Keratinocyte (primary cell): ENCODE measurements around the gene MRPL53. TPM values are rescaled to one million over a fixed set of nuclear protein-coding genes. Genes with fewer than 3 reads are reported as not detected.

ENCODE experiments used
- DNase-seq: peaks from one replicate; pipeline ENCODE4 v3.0.0-alpha.2; 2011; ENCODE audit warnings: low read depth, missing footprints, low spot score
- FAIRE-seq: peaks from 2 replicates; lab custom pipeline; 2011; peaks lifted over from hg19 to GRCh38; lab: Jason Lieb, UNC
- H2AFZ ChIP-seq: 2 replicates; pipeline ENCODE4 v1.6.0; 2012; ENCODE audit warnings: low read length, control low read depth, inconsistent platforms; ENCODE audit not compliant: control insufficient read depth
- H3K27ac ChIP-seq: 2 replicates; pipeline ENCODE4 v1.5.1; 2011; ENCODE audit warnings: low read length; ENCODE audit not compliant: control insufficient read depth, insufficient read depth
- H3K27me3 ChIP-seq: 3 replicates; pipeline ENCODE4 v1.6.0; 2011; ENCODE audit warnings: low read length; ENCODE audit not compliant: control insufficient read depth, insufficient read depth; ENCODE audit errors: extremely low read depth
- H3K36me3 ChIP-seq, 2 experiments: 2 replicates in 1 of 2; 3 replicates in 1 of 2; pipeline ENCODE4 v1.5.1; 2011; ENCODE audit warnings: low read length in 2 of 2, mild to moderate bottlenecking in 1 of 2; ENCODE audit not compliant: control insufficient read depth in 2 of 2, insufficient read depth in 2 of 2; ENCODE audit errors: extremely low read depth in 1 of 2
- H3K4me1 ChIP-seq: 3 replicates; pipeline ENCODE4 v1.5.1; 2011; ENCODE audit warnings: low read length; ENCODE audit not compliant: control insufficient read depth, insufficient read depth; ENCODE audit errors: extremely low read depth
- H3K4me2 ChIP-seq: 3 replicates; pipeline ENCODE4 v1.6.0; 2011; ENCODE audit warnings: low read depth, low read length; ENCODE audit not compliant: control insufficient read depth, insufficient read depth; ENCODE audit errors: extremely low read depth
- H3K4me3 ChIP-seq, 3 experiments: fragments of 200-600 bp in 1 of 3; sonication (generic) in 1 of 3; 2 replicates in 2 of 3; 3 replicates in 1 of 3; pipeline ENCODE4 v1.5.1; 2011 to 2016; ENCODE audit warnings: low read length in 3 of 3, mild to moderate bottlenecking in 3 of 3, control low read depth in 2 of 3, inconsistent platforms in 1 of 3, low read depth in 1 of 3, mixed read lengths in 1 of 3, mixed run types in 1 of 3, moderate library complexity in 1 of 3; ENCODE audit not compliant: control insufficient read depth in 2 of 3, insufficient read depth in 2 of 3; ENCODE audit errors: extremely low read depth in 1 of 3
- H3K79me2 ChIP-seq: 2 replicates; pipeline ENCODE4 v1.6.0; 2012; ENCODE audit warnings: low read length; ENCODE audit not compliant: control insufficient read depth, insufficient read depth
- H3K9ac ChIP-seq: 3 replicates; pipeline ENCODE4 v1.6.0; 2011; ENCODE audit warnings: low read length; ENCODE audit not compliant: control insufficient read depth, insufficient read depth; ENCODE audit errors: extremely low read depth
- H3K9me1 ChIP-seq: 3 replicates; pipeline ENCODE4 v1.6.0; 2011; ENCODE audit warnings: low read length; ENCODE audit not compliant: control insufficient read depth, insufficient read depth; ENCODE audit errors: extremely low read depth
- H3K9me3 ChIP-seq: 2 replicates; pipeline ENCODE4 v1.5.1; 2012; ENCODE audit warnings: low read depth, low read length; ENCODE audit not compliant: control insufficient read depth
- H4K20me1 ChIP-seq: 3 replicates; pipeline ENCODE4 v1.6.0; 2011; ENCODE audit warnings: low read length; ENCODE audit not compliant: control insufficient read depth, insufficient read depth; ENCODE audit errors: extremely low read depth
- EZH2 ChIP-seq: IDR thresholded peaks from one replicate; pipeline ENCODE4 v1.6.1; 2012; ENCODE audit warnings: inconsistent platforms, mild to moderate bottlenecking, low read length, moderate library complexity
- dilution Hi-C: fragments of 300-500 bp; cut with MboI; formaldehyde crosslinking; loops from one replicate; pipeline ENCODE4 v1.7.0; 2020; ENCODE audit warnings: low sequenced_read_pairs; ENCODE audit not compliant: extremely low pct_ligation_motif_present
- polyA plus RNA-seq, 5 experiments: library from polyadenylated mRNA; depleted of rRNA in 3 of 5; stranded (reverse) in 3 of 5; stranded (forward) in 1 of 5; unstranded in 1 of 5; fragments of >200 nt; gene quantifications; 1 replicate in 1 of 5; 2 replicates in 3 of 5; 3 replicates in 1 of 5; pipeline versions ENCODE4 v1.2.1 to v1.2.3, GENCODE V29; 2011 to 2012; ENCODE audit warnings: missing spikeins in 2 of 5, low read depth in 1 of 5, low replicate concordance in 1 of 5
- TF ChIP-seq, protein P1 (sequence below), 3 experiments: IDR thresholded peaks in 1 of 3; conservative IDR thresholded peaks in 1 of 3; optimal IDR thresholded peaks in 1 of 3; 2 replicates in 2 of 3; 3 replicates in 1 of 3; pipeline versions ENCODE3 to v1.5.1; 2011; ENCODE audit warnings: low read length in 3 of 3, mild to moderate bottlenecking in 3 of 3, moderate library complexity in 2 of 3, control low read depth in 1 of 3, inconsistent platforms in 1 of 3; ENCODE audit not compliant: insufficient read depth in 2 of 3; ENCODE audit errors: extremely low read depth in 1 of 3

The MRPL53 gene
- polyA plus RNA-seq, 1 donor (not counting 4 experiments of a cell fraction or from before 2014, with no cell fraction given): 31.0 TPM

- Histone ChIP-seq H3K36me3 (peaks cover 32 to 38% of the 10 kb centered on the region in 2 experiments), H3K4me1 (peaks cover 13% of the 10 kb centered on the region), H2AFZ (no peak overlapping the region), H3K9me3 (no peaks in the 10 kb centered on the region), H4K20me1 (no peaks in the 10 kb centered on the region), H3K27me3 (peaks cover 12% of the 10 kb centered on the region), H3K9me1 (no peaks in the 10 kb centered on the region), H3K4me3 (no peak overlapping the region), H3K9ac (no peak overlapping the region), H3K4me2 (no peak overlapping the region), H3K27ac (no peak overlapping the region), H3K79me2 (peaks cover 4% of the 10 kb centered on the region)
- no peak for TF ChIP-seq EZH2
- TF ChIP-seq, protein P1, sequence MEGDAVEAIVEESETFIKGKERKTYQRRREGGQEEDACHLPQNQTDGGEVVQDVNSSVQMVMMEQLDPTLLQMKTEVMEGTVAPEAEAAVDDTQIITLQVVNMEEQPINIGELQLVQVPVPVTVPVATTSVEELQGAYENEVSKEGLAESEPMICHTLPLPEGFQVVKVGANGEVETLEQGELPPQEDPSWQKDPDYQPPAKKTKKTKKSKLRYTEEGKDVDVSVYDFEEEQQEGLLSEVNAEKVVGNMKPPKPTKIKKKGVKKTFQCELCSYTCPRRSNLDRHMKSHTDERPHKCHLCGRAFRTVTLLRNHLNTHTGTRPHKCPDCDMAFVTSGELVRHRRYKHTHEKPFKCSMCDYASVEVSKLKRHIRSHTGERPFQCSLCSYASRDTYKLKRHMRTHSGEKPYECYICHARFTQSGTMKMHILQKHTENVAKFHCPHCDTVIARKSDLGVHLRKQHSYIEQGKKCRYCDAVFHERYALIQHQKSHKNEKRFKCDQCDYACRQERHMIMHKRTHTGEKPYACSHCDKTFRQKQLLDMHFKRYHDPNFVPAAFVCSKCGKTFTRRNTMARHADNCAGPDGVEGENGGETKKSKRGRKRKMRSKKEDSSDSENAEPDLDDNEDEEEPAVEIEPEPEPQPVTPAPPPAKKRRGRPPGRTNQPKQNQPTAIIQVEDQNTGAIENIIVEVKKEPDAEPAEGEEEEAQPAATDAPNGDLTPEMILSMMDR (optimal IDR thresholded peaks at IDR 0.05 in 1 of 3, IDR thresholded peaks at IDR 0.05 in 1 of 3, conservative IDR thresholded peaks at IDR 0.05 in 1 of 3; ENCODE audit: extremely low read depth in 1 of 3, insufficient read depth in 2 of 3, low read length in 3 of 3): no peak
- FAIRE-seq (no peak), DNase-seq (no peak)
- dilution Hi-C loops: no loop called here
Observed at GRCh38 chr2:74493546-74493945, 21.1 kb upstream of the MRPL53 start.

DNA sequence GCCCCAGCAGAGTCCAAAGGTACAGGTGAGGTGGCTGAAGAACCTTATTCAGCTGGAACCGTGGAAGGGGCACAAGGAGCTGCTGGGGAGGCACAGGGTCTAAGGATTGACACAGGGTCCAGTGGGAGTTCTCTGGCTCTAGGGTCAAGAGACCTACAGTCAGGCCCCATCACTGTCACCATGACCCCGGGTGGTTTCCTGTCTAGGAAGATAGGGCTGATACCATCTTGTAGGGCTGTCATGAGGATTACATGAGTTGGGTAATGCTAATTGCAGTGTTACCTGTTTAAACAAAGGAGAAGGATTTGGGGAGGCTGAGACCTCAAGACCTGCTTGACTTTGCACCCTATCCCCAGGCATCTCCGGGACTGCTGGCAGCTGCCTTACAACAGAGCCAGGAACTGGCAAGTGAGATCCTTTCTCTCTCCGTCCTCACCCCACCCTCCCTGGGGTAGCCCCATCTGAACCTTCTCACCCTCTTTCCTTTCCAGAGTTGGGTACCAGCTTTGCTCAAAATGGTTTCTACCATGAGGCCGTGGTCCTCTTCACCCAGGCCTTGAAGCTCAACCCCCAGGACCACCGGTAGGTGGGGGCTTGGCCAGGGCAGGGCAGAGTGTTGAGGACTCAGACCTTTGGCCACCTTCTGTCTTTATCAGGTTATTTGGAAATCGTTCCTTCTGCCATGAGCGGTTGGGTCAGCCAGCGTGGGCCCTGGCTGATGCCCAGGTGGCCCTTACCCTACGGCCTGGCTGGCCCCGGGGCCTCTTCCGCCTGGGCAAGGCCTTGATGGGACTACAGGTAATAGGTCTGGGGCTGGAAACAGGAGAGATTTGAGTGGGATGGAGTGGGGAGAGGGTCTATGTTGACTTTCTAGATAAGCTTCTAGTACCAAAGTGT lies 19.4 kb upstream of the MRPL53 start:
- H3K9me1 ChIP-seq: no peaks in the 10 kb centered on the region
- H3K36me3 ChIP-seq: peaks cover 32 to 39% of the 10 kb centered on the region in 2 experiments
- H3K4me2 ChIP-seq: no peak overlapping the region
- TF ChIP-seq EZH2: no peak
- TF ChIP-seq, protein P1 (optimal IDR thresholded peaks at IDR 0.05 in 1 of 3, IDR thresholded peaks at IDR 0.05 in 1 of 3, conservative IDR thresholded peaks at IDR 0.05 in 1 of 3; ENCODE audit: extremely low read depth in 1 of 3, insufficient read depth in 2 of 3, low read length in 3 of 3): no peak
- H4K20me1 ChIP-seq: no peaks in the 10 kb centered on the region
- DNase-seq (no peak), FAIRE-seq (no peak)
- H2AFZ ChIP-seq: no peak overlapping the region
- no peaks in the 10 kb centered on the region for H3K27me3 ChIP-seq
- no peak overlapping the region for H3K27ac ChIP-seq
- peaks cover 13% of the 10 kb centered on the region for H3K4me1 ChIP-seq
- H3K9me3 ChIP-seq: no peaks in the 10 kb centered on the region
- H3K4me3 ChIP-seq: no peak overlapping the region
- H3K79me2 ChIP-seq: peaks cover 4% of the 10 kb centered on the region
- H3K9ac ChIP-seq: no peak overlapping the region
- dilution Hi-C loops: no loop called here
